ENCODE results near the gene SLC10A6.

GRCh38 chr4:86818211-86818610 is 31.0 kb downstream of the SLC10A6 start:
- TF ChIP-seq CTCF (IDR thresholded peaks at IDR 0.05) (no peak), POLR2A (IDR thresholded peaks at IDR 0.05) (no peak)
